Measurements from ENCODE around the gene SHISA9.

DNA sequence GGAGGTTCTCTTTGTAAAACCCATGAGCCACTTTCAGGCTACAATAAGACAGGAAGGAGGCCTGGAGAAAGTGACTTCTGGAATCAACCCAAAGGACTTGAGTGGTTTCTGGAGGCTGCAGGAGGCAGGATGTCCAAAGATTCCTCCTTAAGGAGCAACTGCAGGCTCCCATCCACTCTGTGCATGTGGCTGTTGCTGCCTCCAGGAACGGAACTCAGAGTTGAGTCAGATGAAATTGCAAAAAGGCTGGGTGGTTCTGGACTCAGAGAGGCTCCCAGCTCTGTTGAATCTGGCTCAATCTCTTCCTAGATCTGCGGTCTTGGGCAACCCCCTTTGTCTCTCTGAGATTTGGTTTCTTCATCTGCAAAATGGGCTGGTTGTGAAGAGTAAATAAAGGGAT, 197.1 kb downstream of the SHISA9 start:
- TF ChIP-seq, protein P1, sequence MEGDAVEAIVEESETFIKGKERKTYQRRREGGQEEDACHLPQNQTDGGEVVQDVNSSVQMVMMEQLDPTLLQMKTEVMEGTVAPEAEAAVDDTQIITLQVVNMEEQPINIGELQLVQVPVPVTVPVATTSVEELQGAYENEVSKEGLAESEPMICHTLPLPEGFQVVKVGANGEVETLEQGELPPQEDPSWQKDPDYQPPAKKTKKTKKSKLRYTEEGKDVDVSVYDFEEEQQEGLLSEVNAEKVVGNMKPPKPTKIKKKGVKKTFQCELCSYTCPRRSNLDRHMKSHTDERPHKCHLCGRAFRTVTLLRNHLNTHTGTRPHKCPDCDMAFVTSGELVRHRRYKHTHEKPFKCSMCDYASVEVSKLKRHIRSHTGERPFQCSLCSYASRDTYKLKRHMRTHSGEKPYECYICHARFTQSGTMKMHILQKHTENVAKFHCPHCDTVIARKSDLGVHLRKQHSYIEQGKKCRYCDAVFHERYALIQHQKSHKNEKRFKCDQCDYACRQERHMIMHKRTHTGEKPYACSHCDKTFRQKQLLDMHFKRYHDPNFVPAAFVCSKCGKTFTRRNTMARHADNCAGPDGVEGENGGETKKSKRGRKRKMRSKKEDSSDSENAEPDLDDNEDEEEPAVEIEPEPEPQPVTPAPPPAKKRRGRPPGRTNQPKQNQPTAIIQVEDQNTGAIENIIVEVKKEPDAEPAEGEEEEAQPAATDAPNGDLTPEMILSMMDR (IDR thresholded peaks at IDR 0.05; ENCODE audit: insufficient read depth, low read length): no peak
- TF ChIP-seq, protein P2, sequence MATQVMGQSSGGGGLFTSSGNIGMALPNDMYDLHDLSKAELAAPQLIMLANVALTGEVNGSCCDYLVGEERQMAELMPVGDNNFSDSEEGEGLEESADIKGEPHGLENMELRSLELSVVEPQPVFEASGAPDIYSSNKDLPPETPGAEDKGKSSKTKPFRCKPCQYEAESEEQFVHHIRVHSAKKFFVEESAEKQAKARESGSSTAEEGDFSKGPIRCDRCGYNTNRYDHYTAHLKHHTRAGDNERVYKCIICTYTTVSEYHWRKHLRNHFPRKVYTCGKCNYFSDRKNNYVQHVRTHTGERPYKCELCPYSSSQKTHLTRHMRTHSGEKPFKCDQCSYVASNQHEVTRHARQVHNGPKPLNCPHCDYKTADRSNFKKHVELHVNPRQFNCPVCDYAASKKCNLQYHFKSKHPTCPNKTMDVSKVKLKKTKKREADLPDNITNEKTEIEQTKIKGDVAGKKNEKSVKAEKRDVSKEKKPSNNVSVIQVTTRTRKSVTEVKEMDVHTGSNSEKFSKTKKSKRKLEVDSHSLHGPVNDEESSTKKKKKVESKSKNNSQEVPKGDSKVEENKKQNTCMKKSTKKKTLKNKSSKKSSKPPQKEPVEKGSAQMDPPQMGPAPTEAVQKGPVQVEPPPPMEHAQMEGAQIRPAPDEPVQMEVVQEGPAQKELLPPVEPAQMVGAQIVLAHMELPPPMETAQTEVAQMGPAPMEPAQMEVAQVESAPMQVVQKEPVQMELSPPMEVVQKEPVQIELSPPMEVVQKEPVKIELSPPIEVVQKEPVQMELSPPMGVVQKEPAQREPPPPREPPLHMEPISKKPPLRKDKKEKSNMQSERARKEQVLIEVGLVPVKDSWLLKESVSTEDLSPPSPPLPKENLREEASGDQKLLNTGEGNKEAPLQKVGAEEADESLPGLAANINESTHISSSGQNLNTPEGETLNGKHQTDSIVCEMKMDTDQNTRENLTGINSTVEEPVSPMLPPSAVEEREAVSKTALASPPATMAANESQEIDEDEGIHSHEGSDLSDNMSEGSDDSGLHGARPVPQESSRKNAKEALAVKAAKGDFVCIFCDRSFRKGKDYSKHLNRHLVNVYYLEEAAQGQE (IDR thresholded peaks at IDR 0.05; ENCODE audit: insufficient replicate concordance, low read depth): no peak

Measured in HL-60 (cell line).